Measurements from ENCODE around the gene GATAD2B.
"Not testable (repeated sequence)": the region's sequence is repeated elsewhere in the genome, so short reads cannot be mapped to it uniquely, and the experiment has no call there.

The GATAD2B gene

GRCh38 chr1:153833968-153834367, 88.8 kb downstream of the GATAD2B start:
- DNase-seq (ENCODE audit: low read depth in 2 of 2), result not testable (repeated sequence)

- DNase-seq (ENCODE audit: low read depth in 2 of 2), result no peak
These were observed 89.6 kb downstream of the GATAD2B start for GRCh38 chr1:153833171-153833570.

GRCh38 chr1:153832293-153832692, 90.5 kb downstream of the GATAD2B start:
- DNase-seq (ENCODE audit: low read depth in 2 of 2), result no peak

GRCh38 chr1:153831026-153831425, 91.7 kb downstream of the GATAD2B start:
- DNase-seq (ENCODE audit: low read depth in 2 of 2), result no peak

- no peak for DNase-seq (ENCODE audit: low read depth in 2 of 2)
These were observed 95.4 kb downstream of the GATAD2B start for GRCh38 chr1:153827168-153827964.

GRCh38 chr1:153818876-153819275, 103.9 kb downstream of the GATAD2B start:
- DNase-seq (ENCODE audit: low read depth in 2 of 2), result no peak

GRCh38 chr1:153816283-153816889, 106.4 kb downstream of the GATAD2B start:
- DNase-seq (ENCODE audit: low read depth in 2 of 2), result no peak

GRCh38 chr1:153805886-153806719, 116.7 kb downstream of the GATAD2B start:
- no peak for DNase-seq (ENCODE audit: low read depth in 2 of 2)

- peak; percentile 46 to 65 for DNase-seq (ENCODE audit: low read depth in 2 of 2)
These were observed 117.6 kb downstream of the GATAD2B start for GRCh38 chr1:153805042-153805745.

- no peak for DNase-seq (ENCODE audit: low read depth in 2 of 2)
These were observed 118.7 kb downstream of the GATAD2B start for GRCh38 chr1:153804112-153804511.

GRCh38 chr1:153803470-153804056, 119.2 kb downstream of the GATAD2B start:
- no peak for DNase-seq (ENCODE audit: low read depth in 2 of 2)

- DNase-seq (ENCODE audit: low read depth in 2 of 2), result no peak
These were observed 120.7 kb downstream of the GATAD2B start for GRCh38 chr1:153801786-153802697.

- DNase-seq (ENCODE audit: low read depth in 2 of 2), result no peak
These were observed 121.6 kb downstream of the GATAD2B start for GRCh38 chr1:153801028-153801625.

GRCh38 chr1:153800516-153800915, 122.3 kb downstream of the GATAD2B start:
- DNase-seq (ENCODE audit: low read depth in 2 of 2), result no peak

GRCh38 chr1:153799566-153800465, 123.0 kb downstream of the GATAD2B start:
- DNase-seq (ENCODE audit: low read depth in 2 of 2), result no peak

GRCh38 chr1:153799016-153799415, 123.8 kb downstream of the GATAD2B start:
- no peak for DNase-seq (ENCODE audit: low read depth in 2 of 2)

- no peak for DNase-seq (ENCODE audit: low read depth in 2 of 2)
These were observed 124.3 kb downstream of the GATAD2B start for GRCh38 chr1:153798468-153798780.

GRCh38 chr1:153796786-153797659, 125.7 kb downstream of the GATAD2B start:
- peak; percentile 72 to 83 for DNase-seq (ENCODE audit: low read depth in 2 of 2)
